Middle frontal gyrus (tissue), 1 donor: ENCODE results near the gene FAM83F.
"Not testable (repeated sequence)": the region's sequence is repeated elsewhere in the genome, so short reads cannot be mapped to it uniquely, and the experiment has no call there.

Experiments
- DNase-seq: peaks from one replicate; pipeline ENCODE4 v3.0.0-alpha.2; 2015; ENCODE audit warnings: low spot score; ENCODE audit errors: extremely low spot score

FAM83F gene

DNA sequence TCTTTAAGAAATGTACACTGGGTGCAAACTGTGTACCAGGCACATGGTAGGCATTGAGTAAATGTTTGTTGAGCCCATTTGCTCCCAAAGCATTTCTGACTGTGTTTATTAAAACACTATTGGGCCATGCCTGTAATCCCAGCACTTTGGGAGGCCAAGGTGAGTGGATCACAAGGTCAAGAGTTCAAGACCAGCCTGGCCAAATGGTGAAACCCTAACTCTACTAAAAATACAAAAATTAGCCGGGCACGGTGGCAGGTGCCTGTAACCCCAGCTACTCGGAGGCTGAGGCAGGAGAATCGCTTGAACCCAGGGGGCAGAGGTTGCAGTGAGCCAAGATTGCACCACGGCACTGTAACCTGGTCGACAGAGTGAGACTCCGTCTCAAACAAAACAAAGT lies 1.9 kb upstream of the FAM83F start:
- not testable (repeated sequence) for DNase-seq

GRCh38 chr22:39994041-39994565 lies 651 bp upstream of the FAM83F start:
- DNase-seq = no peak

DNA sequence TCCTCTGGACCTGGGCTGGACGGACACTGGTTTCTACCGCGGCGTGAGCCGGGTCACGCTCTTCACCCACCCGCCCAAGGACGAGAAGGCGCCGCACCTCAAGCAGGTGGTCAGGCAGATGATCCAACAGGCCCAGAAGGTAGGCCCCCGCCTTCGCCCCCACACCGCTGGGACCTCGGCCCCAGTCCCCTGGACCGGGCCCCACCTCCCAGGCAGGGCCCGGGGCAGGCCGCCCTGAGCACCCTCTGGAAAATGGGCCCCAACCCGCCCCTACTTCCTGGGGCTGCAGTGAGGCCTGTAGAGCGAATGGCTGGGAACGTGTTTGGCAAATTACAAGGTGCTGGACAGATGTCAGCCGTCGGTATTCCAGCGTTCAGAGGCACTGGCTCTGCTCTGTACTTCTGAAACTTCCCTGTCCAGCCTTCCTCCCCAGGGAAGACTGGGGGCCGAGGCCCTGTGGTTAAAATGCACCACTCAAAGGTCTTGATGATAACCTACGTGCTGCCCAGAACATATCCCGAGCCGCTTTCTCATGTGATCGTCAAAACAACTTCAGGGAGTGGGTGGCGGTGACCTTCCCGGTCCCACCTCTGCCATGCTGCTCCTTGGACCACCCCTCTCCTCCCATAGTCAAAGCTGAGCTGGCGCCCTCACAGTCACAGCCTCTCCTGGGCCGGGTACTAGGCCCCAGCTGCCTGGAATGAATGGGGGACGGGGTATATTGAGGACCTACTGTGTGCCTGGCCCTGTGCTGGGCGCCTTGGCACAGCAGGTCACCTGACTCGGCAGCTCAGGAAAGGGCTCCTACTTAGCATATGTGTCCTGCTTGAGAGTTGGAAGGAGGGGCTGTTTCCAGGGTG lies 869 bp downstream of the FAM83F start:
- DNase-seq = no peak

DNA sequence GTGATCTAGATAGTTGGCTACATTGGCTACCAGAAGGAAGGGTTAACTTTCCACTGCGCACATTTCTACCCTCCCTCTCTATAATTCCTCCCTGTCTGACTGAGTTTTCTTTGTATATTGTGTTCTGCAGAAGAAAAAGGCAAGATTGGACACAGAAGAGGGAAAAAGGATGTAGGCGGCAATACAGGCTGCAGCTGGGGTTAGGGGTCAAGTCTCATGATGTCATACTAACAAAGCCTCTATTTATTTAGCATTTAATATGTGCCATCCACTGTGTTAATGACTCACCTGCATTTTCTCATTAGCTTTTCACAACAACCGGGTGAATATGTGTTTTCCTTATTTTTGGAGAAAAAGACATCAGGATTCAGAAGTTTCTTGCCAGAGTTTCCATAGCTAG lies 2.0 kb downstream of the FAM83F start:
- no peak for DNase-seq

DNA sequence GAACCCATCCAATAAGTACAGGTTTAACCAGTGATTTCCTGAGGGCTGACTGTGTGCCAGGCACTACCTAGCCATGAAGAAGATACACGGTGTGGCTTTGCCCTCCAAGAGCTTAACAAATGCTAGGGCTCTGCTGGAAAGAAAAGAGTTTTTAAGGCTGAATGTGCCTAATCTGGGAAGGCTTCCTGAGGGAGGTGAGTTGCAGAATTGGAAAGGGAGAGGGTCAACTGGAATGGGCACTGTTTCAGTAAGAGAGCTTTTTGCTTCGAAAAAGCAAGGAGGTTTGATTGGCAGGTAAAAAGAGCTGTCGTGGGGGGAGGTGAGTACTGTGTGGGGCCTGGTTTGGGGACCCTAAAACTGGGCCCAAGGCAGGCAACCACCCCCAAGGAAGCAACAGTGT lies 2.7 kb downstream of the FAM83F start:
- DNase-seq = no peak

- DNase-seq = no peak
These were observed 3.4 kb downstream of the FAM83F start for GRCh38 chr22:39997939-39998726.

GRCh38 chr22:39999144-39999757 lies 4.5 kb downstream of the FAM83F start:
- no peak for DNase-seq

GRCh38 chr22:40000171-40000570 lies 5.4 kb downstream of the FAM83F start:
- no peak for DNase-seq

DNA sequence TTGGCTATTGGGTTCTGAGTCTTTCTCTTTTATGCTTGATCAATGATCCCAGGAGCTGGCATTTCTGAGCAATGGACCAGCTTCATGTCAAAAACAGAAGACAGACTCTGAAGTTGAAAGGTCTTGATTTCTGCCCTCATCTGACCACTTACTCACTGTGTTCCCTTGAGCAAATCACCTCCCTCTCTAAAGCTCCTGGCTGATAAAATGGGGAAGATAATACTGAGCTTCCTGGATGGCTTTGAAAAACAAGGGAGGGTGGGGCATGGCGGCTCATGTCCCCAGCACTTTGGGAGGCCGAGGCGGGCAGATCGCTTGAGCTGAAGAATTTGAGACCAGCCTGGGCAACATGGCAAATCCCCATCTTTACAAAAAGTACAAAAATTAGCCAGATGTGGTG lies 6.4 kb downstream of the FAM83F start:
- no peak for DNase-seq

DNA sequence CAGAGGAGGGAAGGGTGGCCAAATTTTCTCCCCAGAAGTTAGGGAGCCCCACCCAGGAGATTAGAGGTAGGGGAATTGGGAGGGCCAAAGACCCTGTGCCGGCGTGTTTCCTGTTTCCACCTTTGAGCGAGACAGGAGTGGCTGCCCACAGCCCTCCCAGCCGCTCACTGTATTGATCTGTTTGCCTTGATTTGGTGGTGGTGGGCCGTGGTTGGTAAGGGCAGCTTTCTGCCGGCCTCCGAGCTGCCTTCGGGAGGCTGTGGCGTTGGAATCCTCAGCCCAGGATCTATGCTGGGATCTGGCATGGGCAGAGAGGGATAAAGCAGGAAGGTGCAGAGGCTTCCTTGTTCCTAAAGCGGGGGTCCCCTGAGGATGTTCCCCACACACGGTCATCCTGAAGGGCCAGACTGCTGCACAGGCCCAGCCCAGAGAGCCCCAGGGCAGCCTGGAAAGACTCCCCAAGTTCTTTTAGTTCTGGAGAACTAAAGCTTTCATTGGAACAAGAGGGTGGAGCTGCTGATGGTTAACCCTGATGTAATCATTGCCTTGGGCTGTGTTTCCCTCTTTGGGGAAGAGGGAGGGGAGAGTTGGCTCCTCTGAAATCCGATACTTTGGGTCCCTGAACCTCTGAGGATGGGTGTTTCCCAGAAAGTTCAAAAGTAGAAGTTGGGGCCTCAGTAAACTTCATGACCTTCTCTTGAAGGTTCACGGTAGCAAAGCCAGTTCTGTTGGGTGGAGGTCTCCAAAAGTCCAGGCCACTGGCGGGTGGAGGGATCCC lies 7.2 kb downstream of the FAM83F start:
- DNase-seq = no peak

DNA sequence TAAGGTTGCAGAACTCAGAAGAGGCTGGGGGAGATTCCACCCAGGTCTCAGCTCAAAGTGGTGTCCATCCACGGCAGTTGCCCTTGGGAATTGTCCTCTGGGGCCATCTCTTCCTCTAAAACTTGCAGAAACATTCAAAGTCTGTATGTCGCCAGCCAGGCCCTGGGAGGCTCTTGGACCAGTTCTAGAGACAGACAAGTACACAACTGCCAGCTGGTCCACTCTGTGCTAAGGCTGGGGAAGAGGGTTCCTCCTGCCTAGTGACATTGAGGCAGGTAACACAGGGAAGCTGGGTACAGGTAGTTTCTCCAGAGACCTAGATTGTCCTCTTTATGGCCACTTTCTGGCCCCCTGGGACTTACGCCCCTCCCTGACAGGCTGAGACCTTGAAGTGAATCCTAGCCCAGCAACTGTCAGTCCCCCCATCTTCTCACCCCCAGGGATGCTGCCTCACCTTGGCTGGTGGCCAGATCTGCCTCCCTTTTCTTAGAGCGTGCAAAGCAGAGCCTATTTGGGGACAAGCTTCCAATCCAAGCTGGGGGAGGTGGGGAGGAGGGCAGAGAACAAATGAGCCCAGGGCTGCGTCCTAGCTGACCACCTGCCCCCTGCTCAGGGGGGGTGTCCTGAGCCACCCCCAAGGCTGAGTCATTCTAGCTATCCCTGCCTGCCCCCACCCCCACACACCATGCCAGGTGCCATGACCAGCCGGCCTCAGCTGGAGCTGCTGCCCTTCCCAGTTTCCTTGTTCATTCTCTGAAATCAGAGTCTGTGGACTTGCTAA lies 8.4 kb downstream of the FAM83F start:
- no peak for DNase-seq

DNA sequence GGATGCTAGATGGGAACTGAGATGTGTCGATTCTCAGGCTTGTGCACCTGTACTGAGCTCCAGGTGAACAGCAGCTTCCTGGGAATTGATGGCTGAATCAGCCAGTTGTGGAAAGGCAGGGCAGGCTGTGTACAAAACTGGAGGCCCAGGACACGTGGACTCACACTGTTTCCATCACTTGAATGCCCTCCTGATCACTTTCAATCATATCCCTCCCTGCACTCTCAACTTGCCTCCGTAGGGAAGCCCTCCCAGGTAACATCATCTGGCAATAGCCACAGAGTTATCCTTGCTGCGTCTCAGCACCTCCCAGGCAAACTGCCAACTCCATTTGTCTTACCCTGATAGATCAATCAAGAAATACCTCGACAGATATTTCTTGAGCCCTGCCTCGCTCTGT lies 10.1 kb downstream of the FAM83F start:
- no peak for DNase-seq

- DNase-seq = no peak
These were observed 11.9 kb downstream of the FAM83F start for GRCh38 chr22:40006641-40007040.

DNA sequence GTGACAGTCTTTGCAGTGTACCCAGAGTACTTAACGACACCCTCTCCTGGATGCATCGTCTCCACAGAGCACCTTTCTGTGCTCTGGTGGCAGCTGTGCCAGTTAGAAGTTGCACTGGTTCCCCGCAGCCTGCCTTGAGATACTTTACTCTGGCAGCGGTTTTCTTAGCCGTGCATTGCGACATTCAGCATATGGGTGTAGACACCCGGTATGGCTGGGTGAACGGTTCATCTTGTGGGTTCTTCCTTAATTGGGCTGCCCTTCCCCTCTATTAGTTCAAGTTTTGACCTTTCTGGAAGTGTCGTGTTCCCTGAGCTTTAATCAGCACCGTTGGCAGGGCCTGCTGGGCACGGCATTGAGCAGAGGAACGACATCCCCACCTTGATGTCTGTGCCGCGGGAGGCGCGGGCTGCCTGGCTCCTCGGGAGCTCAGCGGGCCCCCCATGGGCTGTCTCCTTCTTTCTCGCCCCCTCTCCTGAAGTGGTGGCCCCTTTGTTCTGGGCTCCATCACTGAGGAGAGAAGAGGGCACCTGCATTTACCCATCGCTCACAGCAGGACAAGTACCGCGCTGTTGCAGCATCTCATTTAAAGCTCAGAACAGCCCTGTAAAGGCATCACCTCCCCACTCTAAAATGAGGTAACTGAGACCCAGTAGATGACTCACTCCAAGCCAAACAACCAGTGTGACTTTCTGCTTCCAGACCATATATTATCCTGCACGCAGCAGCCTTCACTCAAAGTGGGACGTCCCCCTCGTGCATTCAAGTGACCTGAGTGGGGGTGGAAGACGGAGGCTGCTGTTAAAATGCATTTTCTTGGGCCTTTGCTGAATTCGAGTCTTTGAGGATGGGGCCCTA lies 13.3 kb downstream of the FAM83F start:
- DNase-seq = no peak

DNA sequence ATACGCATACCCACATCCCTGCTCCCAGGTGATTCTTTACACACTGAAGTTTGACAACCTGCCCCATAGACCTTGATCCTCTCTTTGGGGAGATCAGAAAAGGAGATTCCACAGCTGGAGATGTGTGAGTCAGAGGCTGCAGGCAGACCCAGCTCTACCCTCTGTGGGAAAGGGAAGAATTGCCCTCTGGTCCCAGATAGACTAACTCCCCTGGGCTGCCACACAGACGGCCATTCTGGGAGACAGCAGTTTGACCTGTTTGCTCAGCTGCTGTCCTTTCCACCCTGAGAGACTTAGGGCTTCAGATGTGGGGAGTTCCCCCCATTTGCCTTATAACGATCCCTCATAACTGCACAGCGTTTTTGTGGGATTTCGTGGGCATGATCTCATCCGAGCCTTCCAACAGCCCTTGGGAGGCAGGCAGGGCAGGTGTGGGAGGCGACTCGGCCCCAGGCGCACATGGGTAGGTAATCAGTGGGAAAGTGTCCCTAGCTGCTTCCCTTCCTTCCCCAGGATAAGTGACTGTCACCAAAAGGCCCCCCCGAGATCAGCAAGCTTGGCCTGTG lies 14.1 kb downstream of the FAM83F start:
- DNase-seq = no peak

- no peak for DNase-seq
These were observed 14.6 kb downstream of the FAM83F start for GRCh38 chr22:40009292-40009774.

- DNase-seq = no peak
These were observed 15.4 kb downstream of the FAM83F start for GRCh38 chr22:40009951-40010671.

DNA sequence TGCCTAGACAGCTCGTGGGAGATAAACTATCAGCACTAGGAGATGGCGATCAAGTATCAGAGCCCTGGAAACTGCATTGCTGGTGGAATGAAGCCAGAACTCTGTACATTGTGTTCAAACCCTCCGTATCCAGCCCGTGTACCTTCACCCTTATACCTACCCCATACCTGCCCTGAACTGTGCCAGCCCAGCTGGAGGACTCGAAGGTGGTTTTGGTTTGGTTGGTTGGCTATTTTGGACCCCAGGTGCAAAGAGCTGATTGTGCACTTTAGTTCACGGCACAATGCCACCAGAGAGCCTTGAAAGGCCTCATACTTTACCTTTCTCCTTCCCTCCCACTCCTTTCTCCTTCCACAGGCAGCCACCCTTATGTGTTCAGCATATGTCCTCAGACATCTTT lies 16.0 kb downstream of the FAM83F start:
- DNase-seq = no peak
